ENCODE data around the gene ATP2A1. TPM values are rescaled to one million over a fixed set of nuclear protein-coding genes. Genes with fewer than 3 reads are reported as not detected.
A peak's percentile ranks its signal among the peaks of the same experiment; 100 is the strongest.

ATP2A1 gene
- not detected for total RNA-seq

- no peaks in the 10 kb centered on the region for H3K36me3 ChIP-seq (replicated peaks in 1 of 2; ENCODE audit: insufficient read depth in 1 of 2, low read depth in 2 of 2)
- no peak for TF ChIP-seq POLR2A (IDR thresholded peaks at IDR 0.05)
- TF ChIP-seq, protein P1, sequence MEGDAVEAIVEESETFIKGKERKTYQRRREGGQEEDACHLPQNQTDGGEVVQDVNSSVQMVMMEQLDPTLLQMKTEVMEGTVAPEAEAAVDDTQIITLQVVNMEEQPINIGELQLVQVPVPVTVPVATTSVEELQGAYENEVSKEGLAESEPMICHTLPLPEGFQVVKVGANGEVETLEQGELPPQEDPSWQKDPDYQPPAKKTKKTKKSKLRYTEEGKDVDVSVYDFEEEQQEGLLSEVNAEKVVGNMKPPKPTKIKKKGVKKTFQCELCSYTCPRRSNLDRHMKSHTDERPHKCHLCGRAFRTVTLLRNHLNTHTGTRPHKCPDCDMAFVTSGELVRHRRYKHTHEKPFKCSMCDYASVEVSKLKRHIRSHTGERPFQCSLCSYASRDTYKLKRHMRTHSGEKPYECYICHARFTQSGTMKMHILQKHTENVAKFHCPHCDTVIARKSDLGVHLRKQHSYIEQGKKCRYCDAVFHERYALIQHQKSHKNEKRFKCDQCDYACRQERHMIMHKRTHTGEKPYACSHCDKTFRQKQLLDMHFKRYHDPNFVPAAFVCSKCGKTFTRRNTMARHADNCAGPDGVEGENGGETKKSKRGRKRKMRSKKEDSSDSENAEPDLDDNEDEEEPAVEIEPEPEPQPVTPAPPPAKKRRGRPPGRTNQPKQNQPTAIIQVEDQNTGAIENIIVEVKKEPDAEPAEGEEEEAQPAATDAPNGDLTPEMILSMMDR (IDR thresholded peaks at IDR 0.05), result no peak
- WGBS, 2 donors, result 64 to 66% methylated on average over 23 to 25 of the region's 25 CpGs
- no peak for ATAC-seq
- H3K9me3 ChIP-seq, result no peaks in the 10 kb centered on the region
- no peak within 1 kb of the TSS for H3K27ac ChIP-seq
- intact Hi-C loops (cut with DNase I), result loop anchor here (10.0 kb wide), 1 partner anchor 56 kb away; the partner anchor contains the start of gene CD19
- H3K27me3 ChIP-seq, result no peaks in the 10 kb centered on the region
- peak within 1 kb of the TSS; percentile 5 to 19 for H3K4me3 ChIP-seq
- H3K4me1 ChIP-seq, result peaks cover 13% of the 10 kb centered on the region
- DNase-seq, result no peak
Observed at GRCh38 chr16:28878083-28878926, at the start of gene ATP2A1. Gene ATP2A1 (plus strand): TSS chr16:28878488. CDS start chr16:28878672, 184 bp downstream.

GRCh38 chr16:28829747-28830146, 48.5 kb upstream of the ATP2A1 start:
- ATAC-seq (no peak), DNase-seq (no peak)
- TF ChIP-seq POLR2A (IDR thresholded peaks at IDR 0.05), result no peak
- TF ChIP-seq, protein P1 (IDR thresholded peaks at IDR 0.05), result no peak
- WGBS, 2 donors, result 95 to 99% methylated on average over 13 of the region's 13 CpGs
- no peak overlapping the region for H3K4me3 ChIP-seq
- intact Hi-C loops (cut with DNase I), result no loop called here
- H3K27ac ChIP-seq, result no peak overlapping the region
- H3K9me3 ChIP-seq, result no peaks in the 10 kb centered on the region
- H3K27me3 ChIP-seq, result no peaks in the 10 kb centered on the region
- H3K4me1 ChIP-seq, result peaks cover 14% of the 10 kb centered on the region
- H3K36me3 ChIP-seq (replicated peaks in 1 of 2; ENCODE audit: insufficient read depth in 1 of 2, low read depth in 2 of 2), result peaks cover 35 to 62% of the 10 kb centered on the region in 2 donors

DNA sequence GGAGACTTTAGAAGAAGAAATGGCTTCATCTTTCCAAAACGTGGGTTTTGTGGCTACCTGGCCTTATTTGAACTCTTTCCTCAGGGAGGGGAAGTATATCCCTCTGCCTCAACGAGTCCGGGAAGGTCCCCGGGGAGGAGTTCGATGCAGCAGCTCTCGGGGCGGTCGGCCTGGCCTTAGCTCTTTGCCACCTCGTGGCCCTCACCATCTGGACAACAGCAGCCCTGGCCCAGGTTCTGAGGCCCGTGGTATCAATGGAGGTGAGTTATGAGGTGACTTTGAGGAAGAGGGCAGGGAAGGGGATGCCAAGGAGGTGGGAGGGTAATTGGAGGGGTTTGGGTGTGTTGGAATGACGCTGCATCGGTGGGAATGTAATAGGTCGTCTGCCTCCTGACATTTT, 47.8 kb upstream of the ATP2A1 start:
- WGBS, 2 donors, result 86 to 88% methylated on average over 13 of the region's 13 CpGs
- TF ChIP-seq POLR2A (IDR thresholded peaks at IDR 0.05), result no peak
- TF ChIP-seq, protein P1 (IDR thresholded peaks at IDR 0.05), result no peak
- no peak for ATAC-seq
- Histone ChIP-seq H3K27me3 (no peaks in the 10 kb centered on the region), H3K27ac (no peak overlapping the region), H3K36me3 (replicated peaks in 1 of 2; ENCODE audit: insufficient read depth in 1 of 2, low read depth in 2 of 2) (peaks cover 42 to 70% of the 10 kb centered on the region in 2 donors), H3K9me3 (no peaks in the 10 kb centered on the region), H3K4me1 (peaks cover 7% of the 10 kb centered on the region), H3K4me3 (no peak overlapping the region)
- DNase-seq, result no peak
- intact Hi-C loops (cut with DNase I), result no loop called here

DNA sequence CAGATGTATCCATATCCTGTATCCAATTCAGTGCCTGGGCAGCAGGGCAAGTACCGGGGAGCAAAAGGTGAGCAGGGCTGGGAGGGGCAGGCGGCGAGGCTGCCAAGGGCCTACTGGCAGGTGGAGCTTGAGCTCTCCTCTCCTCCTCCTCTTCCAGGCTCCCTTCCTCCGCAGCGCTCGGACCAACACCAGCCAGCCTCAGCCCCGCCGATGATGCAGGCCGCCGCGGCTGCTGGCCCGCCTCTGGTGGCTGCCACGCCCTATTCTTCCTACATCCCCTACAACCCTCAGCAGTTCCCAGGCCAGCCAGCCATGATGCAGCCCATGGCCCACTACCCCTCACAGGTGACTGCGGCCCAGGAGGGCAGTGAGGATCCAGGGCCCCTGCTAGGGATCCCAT, 43.9 kb upstream of the ATP2A1 start:
- 93 to 94% methylated on average over 14 of the region's 14 CpGs for WGBS, 2 donors
- Histone ChIP-seq H3K36me3 (replicated peaks in 1 of 2; ENCODE audit: insufficient read depth in 1 of 2, low read depth in 2 of 2) (peaks cover 37 to 63% of the 10 kb centered on the region in 2 donors), H3K4me1 (no peaks in the 10 kb centered on the region), H3K9me3 (no peaks in the 10 kb centered on the region), H3K27me3 (no peaks in the 10 kb centered on the region), H3K27ac (no peak overlapping the region), H3K4me3 (no peak overlapping the region)
- ATAC-seq (peak; percentile 19), DNase-seq (no peak)
- TF ChIP-seq POLR2A (IDR thresholded peaks at IDR 0.05), result no peak
- TF ChIP-seq, protein P1 (IDR thresholded peaks at IDR 0.05), result no peak
- intact Hi-C loops (cut with DNase I), result no loop called here
